Left ventricle myocardium inferior (tissue), 1 donor: ENCODE measurements around the gene WDFY3. TPM values are rescaled to one million over a fixed set of nuclear protein-coding genes. Genes with fewer than 3 reads are reported as not detected.

Experiments
- DNase-seq: peaks from one replicate; pipeline ENCODE4 v3.0.0-alpha.2; 2020
- H3K27ac ChIP-seq: fragments of 200-600 bp; replicated peaks from 2 replicates; pipeline ENCODE4 v1.8.0; 2021
- H3K27me3 ChIP-seq: fragments of 200-600 bp; 2 replicates; pipeline ENCODE4 v1.8.0; 2021; ENCODE audit warnings: low read depth
- H3K36me3 ChIP-seq: fragments of 200-600 bp; 2 replicates; pipeline ENCODE4 v1.8.0; 2021
- H3K4me1 ChIP-seq: fragments of 200-600 bp; 2 replicates; pipeline ENCODE4 v1.8.0; 2021
- H3K4me3 ChIP-seq: fragments of 200-600 bp; 2 replicates; pipeline ENCODE4 v1.8.0; 2021; ENCODE audit warnings: mild to moderate bottlenecking, moderate library complexity
- H3K9me3 ChIP-seq: fragments of 200-600 bp; replicated peaks from 2 replicates; pipeline ENCODE4 v1.8.0; 2021
- CTCF ChIP-seq: fragments of 200-600 bp; IDR thresholded peaks from 2 replicates; pipeline ENCODE4 v1.8.0; 2021; ENCODE audit warnings: antibody characterized with exemption, mild to moderate bottlenecking, borderline replicate concordance
- intact Hi-C: fragments of 100-400 bp; cut with micrococcal nuclease; formaldehyde crosslinking; loops from one replicate; pipeline ENCODE4 v1.11.0; 2022
- total RNA-seq: library from RNA; stranded (reverse); fragmentation: NEBNext Ultra II Directional; extraction: Animal tissue kit (Norgen Biotek cat#: 25700); gene quantifications from one replicate; pipeline ENCODE4 v1.2.1, GENCODE V29; 2021
- donor health status: DM: no; HTN: yes; CAD: no; lungs with severe emphysema.

WDFY3 gene
- total RNA-seq, 1 donor from 2014 or later: 48.7 TPM

DNA sequence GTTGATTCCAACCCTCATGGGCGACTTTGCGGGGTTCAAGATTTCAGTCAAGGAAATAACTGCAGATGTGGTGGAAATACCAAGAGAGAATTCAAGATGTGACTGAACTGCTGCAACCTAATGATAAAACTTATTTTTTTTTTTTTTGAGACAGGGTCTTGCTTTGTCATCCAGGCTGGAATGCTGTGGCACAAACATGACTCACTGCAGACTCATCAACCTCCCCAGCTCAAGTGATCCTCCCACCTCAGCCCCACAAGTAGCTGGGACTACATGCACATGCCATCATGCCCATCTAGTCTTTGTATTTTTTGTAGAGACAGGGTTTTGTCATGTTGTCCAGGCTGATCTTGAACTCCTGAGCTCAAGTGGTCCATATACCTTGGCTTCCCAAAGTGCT, 19.5 kb upstream of the WDFY3 start:
- no peak for DNase-seq
- no peak for TF ChIP-seq CTCF
- intact Hi-C loops: no loop called here
- H3K4me3 ChIP-seq: no peak overlapping the region
- no peaks in the 10 kb centered on the region for H3K4me1 ChIP-seq
- no peaks in the 10 kb centered on the region for H3K27me3 ChIP-seq
- H3K9me3 ChIP-seq: peaks cover 14% of the 10 kb centered on the region
- peaks cover 12% of the 10 kb centered on the region for H3K36me3 ChIP-seq
- no peak overlapping the region for H3K27ac ChIP-seq

DNA sequence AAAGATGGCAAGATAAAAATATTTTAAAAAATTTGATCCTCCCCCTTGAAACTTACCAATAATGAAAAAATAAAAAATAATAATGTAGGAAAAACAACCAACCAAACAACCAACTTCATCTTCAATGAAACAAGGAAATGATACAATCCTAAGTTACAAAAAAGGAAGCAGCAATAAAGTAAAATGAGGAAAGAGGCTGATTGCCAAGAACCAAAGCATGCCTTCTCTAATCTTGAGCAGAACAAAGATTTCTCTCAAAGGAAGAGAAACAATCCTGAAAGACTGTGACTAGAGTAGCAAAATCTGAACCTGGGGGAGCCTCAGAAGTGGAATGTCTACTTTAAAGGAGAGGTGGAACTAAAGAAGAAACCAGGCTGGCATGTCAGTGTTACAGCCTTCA, 10.9 kb upstream of the WDFY3 start:
- TF ChIP-seq CTCF: no peak
- H3K4me1 ChIP-seq: no peaks in the 10 kb centered on the region
- no peak for DNase-seq
- H3K4me3 ChIP-seq: no peak overlapping the region
- intact Hi-C loops: loop anchor here (10.0 kb wide), 1 partner anchor 143 kb away; no protein-coding TSS in a partner anchor
- no peaks in the 10 kb centered on the region for H3K36me3 ChIP-seq
- H3K27ac ChIP-seq: no peak overlapping the region
- no peaks in the 10 kb centered on the region for H3K27me3 ChIP-seq
- peaks cover 9% of the 10 kb centered on the region for H3K9me3 ChIP-seq

- Histone ChIP-seq H3K27me3 (no peaks in the 10 kb centered on the region), H3K4me3 (no peak overlapping the region), H3K27ac (no peak overlapping the region), H3K36me3 (no peaks in the 10 kb centered on the region), H3K9me3 (no peaks in the 10 kb centered on the region), H3K4me1 (peaks cover 11% of the 10 kb centered on the region)
- DNase-seq: no peak
- intact Hi-C loops: loop anchor here (10.0 kb wide), 1 partner anchor 139 kb away; no protein-coding TSS in a partner anchor
- TF ChIP-seq CTCF: no peak
These were observed 7.4 kb upstream of the WDFY3 start for GRCh38 chr4:84973856-84974255.

- H3K4me3 ChIP-seq: no peak overlapping the region
- TF ChIP-seq CTCF: peak; percentile 69
- DNase-seq: no peak
- no peak overlapping the region for H3K27ac ChIP-seq
- intact Hi-C loops: loop anchor here (2.0 to 10.0 kb wide), 2 partner anchors 137 to 221 kb away; no protein-coding TSS in a partner anchor
- no peaks in the 10 kb centered on the region for H3K9me3 ChIP-seq
- H3K36me3 ChIP-seq: no peaks in the 10 kb centered on the region
- H3K27me3 ChIP-seq: no peaks in the 10 kb centered on the region
- peaks cover 30% of the 10 kb centered on the region for H3K4me1 ChIP-seq
These were observed 4.9 kb upstream of the WDFY3 start for GRCh38 chr4:84971319-84971932.

DNA sequence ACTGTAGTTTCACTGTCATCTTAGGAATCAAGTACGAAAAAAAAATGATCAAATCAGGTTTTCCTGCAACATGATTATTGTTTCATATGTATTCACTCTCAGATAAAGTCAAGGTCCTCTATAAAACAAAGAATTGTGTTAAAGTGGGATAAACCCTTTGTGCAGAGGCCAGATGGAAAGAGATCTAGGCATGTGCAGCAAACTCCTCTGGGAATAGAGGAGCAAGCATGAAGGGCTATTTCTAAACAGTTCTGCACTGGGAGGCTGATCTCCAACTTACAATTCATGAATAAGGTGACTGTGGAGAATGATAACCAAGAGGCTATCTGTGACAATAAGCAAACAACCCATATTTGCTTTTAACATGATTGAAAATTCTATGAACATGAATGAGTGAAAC, 2.4 kb upstream of the WDFY3 start:
- peaks cover 52% of the 10 kb centered on the region for H3K4me1 ChIP-seq
- no peaks in the 10 kb centered on the region for H3K9me3 ChIP-seq
- intact Hi-C loops: loop anchor here (10.0 kb wide), 1 partner anchor 64 kb away; no protein-coding TSS in a partner anchor
- no peak for DNase-seq
- H3K27ac ChIP-seq: no peak overlapping the region
- H3K4me3 ChIP-seq: no peak overlapping the region
- no peaks in the 10 kb centered on the region for H3K27me3 ChIP-seq
- no peaks in the 10 kb centered on the region for H3K36me3 ChIP-seq
- TF ChIP-seq CTCF: no peak
